ENCODE results near the gene CTBS.

The CTBS gene

DNA sequence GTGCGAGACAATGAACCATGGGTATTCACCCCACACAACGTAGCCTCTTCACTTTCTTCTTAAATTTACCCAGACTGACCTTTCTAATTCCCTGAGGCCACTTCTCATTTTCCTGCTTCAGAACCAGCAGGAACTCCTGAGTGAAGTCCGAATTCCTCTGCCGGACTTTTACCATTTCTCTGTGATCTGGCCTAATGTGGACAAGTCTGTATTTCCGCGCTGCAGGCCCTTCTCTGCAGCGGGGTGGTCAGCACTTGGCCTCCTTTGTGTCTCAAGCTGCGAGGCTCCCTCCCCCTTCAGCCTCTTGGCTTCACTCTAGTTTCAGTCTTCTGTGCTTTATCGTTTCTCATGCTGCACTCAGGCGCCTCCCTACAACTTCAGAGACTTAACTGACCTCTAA, 9.4 kb upstream of the CTBS start:
- TF ChIP-seq, protein P1, sequence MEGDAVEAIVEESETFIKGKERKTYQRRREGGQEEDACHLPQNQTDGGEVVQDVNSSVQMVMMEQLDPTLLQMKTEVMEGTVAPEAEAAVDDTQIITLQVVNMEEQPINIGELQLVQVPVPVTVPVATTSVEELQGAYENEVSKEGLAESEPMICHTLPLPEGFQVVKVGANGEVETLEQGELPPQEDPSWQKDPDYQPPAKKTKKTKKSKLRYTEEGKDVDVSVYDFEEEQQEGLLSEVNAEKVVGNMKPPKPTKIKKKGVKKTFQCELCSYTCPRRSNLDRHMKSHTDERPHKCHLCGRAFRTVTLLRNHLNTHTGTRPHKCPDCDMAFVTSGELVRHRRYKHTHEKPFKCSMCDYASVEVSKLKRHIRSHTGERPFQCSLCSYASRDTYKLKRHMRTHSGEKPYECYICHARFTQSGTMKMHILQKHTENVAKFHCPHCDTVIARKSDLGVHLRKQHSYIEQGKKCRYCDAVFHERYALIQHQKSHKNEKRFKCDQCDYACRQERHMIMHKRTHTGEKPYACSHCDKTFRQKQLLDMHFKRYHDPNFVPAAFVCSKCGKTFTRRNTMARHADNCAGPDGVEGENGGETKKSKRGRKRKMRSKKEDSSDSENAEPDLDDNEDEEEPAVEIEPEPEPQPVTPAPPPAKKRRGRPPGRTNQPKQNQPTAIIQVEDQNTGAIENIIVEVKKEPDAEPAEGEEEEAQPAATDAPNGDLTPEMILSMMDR (IDR thresholded peaks at IDR 0.05): no peak

DNA sequence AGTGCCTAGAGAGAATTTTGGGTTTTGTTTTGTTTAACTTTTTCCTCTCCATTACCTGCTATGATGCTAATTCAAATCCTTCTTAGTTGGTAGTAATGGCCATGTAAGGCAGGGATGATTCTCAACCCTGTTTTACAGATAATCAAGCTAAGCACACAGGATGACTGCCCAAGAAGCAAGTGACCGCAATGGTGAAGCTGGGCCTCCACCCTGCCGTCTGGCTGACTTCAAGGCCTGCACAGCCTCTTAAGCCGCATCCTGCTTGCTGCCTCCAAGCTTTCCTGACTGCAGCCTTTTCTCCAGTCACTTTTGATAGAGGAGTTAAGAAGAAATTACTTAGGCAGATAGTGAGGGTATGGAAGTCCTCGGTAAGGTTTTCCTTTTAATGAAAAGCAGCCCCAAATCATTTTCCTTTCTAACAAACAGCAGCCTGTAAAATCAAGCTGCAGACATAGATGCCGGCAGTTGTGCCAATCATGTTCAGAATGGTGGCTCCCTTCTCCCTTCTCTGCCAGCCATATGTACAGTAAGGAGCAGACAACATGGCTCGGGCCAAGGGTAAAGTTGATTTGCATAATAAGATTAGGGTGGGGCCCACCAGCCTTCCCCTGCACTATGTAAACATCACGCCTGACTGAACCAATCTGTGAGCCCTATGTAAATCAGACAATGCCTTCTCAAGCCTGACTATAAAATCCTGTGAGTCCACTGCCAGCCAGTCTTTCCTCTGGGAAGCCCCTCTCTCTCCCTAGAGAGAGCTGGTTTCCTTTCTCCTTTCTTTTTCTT, 8.8 kb upstream of the CTBS start:
- TF ChIP-seq, protein P1 (IDR thresholded peaks at IDR 0.05): no peak

DNA sequence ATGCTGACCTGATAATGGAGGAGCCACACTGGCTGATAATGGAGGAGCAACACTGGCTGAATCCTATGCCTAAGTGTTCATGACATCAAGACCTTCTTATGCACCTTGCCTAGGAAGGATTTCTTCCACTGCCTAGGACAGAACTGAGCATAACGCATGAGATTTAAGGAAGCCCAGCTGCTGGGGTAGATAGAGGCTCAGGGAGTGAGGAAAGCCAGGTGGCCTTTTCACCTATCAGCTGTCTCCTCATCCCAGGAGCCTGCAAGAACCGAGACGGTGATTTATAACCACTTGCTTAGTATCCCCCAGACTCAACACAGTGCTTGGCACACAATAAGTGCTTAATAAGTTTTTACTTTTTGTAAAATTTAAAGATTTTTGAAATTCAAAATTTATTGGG, 7.4 kb upstream of the CTBS start:
- TF ChIP-seq, protein P1 (IDR thresholded peaks at IDR 0.05): no peak

DNA sequence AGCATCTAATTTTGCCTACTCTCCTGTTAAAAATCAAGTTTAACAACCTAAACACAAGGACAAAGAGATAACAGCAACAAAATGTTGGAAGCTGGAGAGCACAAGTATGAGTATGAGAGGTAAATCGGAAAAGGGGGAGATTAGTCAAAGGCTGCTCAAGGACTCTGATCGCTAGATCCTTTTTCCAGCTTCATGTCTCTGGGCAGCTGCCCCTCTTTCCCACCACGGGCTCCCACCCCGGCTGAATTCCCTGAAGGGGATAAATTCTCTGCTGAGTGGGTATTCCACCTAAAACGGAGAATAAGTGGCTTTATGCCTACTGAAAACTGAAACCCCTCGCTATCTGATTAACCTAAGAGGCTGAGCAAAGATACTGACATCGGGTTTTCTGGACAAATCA, 696 bp upstream of the CTBS start:
- TF ChIP-seq, protein P1 (IDR thresholded peaks at IDR 0.05): no peak

DNA sequence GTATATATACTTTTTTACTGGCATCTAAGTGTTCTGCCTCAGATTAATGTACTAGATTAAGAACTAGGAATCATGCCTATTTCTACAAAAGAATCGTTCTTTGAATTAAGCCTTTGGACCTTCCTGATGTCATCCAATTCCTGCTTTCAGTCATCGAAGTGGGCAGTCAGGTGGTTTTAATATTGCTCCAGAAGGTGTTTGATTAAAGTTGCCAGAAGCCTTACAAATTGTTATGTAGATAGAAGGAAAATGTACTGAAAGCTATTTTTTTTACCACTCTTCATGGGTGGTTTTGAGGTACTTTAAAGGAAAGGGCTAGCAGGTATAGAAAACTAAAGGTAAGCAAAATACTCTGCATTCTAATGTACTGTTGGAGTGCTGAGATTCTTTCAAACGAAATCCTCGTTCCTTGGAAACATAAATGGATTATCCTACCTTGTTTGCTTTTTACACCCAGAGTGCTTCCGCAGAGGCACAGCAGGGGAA, 716 bp downstream of the CTBS start:
- TF ChIP-seq, protein P1 (IDR thresholded peaks at IDR 0.05): no peak

DNA sequence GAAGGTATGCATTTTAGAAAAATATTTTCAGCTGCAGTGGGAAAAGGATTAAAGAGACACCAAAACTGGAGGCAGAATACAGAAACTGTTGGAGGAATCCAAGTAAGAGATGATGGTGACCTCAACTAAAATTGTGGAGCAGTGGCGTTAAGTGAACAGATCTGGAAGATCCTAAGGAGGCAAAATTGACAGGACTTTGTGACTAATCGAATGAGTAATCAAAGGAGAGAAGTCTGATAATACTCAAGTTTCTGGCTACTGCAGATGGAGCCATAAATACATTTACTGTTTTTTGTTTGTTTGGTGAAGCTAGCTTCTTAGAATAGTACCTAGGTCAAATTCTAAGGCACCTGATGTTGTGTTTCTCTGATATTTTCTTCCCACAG, 3.1 kb downstream of the CTBS start:
- TF ChIP-seq, protein P1 (IDR thresholded peaks at IDR 0.05): no peak

DNA sequence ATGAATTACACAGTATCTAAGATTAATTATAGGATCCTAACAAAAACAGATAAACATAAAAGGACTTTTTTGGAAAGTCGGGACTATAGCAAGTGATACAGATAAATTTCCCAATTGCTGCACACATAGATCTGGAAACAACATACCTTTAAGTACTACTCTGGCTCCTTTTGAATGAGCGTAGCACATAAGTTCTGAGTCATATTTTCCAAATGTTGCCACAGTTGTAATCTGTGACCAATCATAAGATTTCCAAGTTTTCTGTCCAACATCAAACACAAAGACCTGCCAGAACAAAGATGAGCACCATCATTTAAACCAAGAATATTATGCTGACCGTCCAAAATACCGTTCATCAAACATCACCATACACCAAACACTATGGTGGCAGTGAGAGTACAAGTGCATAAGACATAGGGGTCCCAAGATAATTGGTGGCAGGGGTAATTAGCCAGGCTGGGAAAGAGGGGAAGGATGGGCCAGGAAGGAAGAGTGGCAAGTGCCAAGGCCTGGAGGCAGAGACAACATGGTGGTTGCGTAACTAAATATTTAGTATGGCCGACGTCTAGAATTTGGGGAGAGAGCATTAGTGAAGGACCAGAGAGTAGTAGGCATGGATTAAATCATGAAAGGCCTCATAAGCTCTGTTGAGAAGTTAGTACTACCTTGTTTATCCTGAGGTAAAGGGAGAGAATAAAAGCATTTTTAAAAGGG, 3.6 kb downstream of the CTBS start:
- TF ChIP-seq, protein P1 (IDR thresholded peaks at IDR 0.05): no peak

All from LNCAP (cell line).